GM12878 (cell line): ENCODE data around the gene KATNB1. TPM values are rescaled to one million over a fixed set of nuclear protein-coding genes. Genes with fewer than 3 reads are reported as not detected.

ENCODE experiments used
- ATAC-seq: fragments of 200-7000 bp; cut with Tn5 transposase; 3 replicates; pipeline ENCODE4 v1.9.1; 2020; ENCODE audit warnings: mild to moderate bottlenecking, moderate library complexity
- BruUV-seq: library from RNA; stranded (reverse); fragments of 400-500 nt; replicated peaks from 2 replicates; lab custom pipeline; 2021; lab: Mats Ljungman, UMichigan
- CTCF ChIA-PET: fragments of 300-600 bp; sonication (Branson Sonifier 250); formaldehyde crosslinking; extraction: SDS; loops from one replicate; lab custom pipeline; 2021; ENCODE audit warnings: inconsistent platforms; lab: Yijun Ruan, JAX
- POLR2A ChIA-PET: fragments of 350-600 bp; formaldehyde crosslinking; extraction: SDS; loops from one replicate; lab custom pipeline; 2021; ENCODE audit warnings: inconsistent platforms; lab: Charles Lee
- RAD21 ChIA-PET: fragments of 300-600 bp; sonication (Branson Sonifier 250); formaldehyde crosslinking; loops from one replicate; lab custom pipeline; 2023; ENCODE audit warnings: antibody characterized with exemption; ENCODE audit not compliant: unreplicated experiment; lab: Charles Lee
- SMC1A ChIA-PET: fragments of 300-600 bp; sonication (Branson Sonifier 250); formaldehyde crosslinking; loops from one replicate; lab custom pipeline; 2023; ENCODE audit not compliant: unreplicated experiment, uncharacterized antibody; lab: Charles Lee
- DNase-seq: peaks from one replicate; pipeline ENCODE4 v3.0.0-alpha.2; 2011; ENCODE audit warnings: low read depth, low spot score
- FAIRE-seq: peaks from 3 replicates; lab custom pipeline; 2011; peaks lifted over from hg19 to GRCh38; lab: Jason Lieb, UNC
- H2AFZ ChIP-seq: 2 replicates; pipeline ENCODE4 v1.6.0; 2011; ENCODE audit warnings: low read depth, low read length, control low read depth; ENCODE audit not compliant: control insufficient read depth
- H3K27ac ChIP-seq: 2 replicates; pipeline ENCODE4 v1.5.1; 2011; ENCODE audit warnings: control low read depth; ENCODE audit not compliant: control insufficient read depth, insufficient read depth
- H3K27me3 ChIP-seq, 2 experiments: replicated peaks in 1 of 2; 2 replicates each; pipeline versions ENCODE4 v1.6.0 to v1.6.1; 2011; ENCODE audit warnings: low read length in 1 of 2; ENCODE audit not compliant: control insufficient read depth in 2 of 2, insufficient read depth in 2 of 2
- H3K36me3 ChIP-seq, 2 experiments: 2 replicates each; pipeline ENCODE4 v1.5.1; 2011; ENCODE audit warnings: low read length in 1 of 2; ENCODE audit not compliant: control insufficient read depth in 2 of 2, insufficient read depth in 2 of 2
- H3K4me1 ChIP-seq: 2 replicates; pipeline ENCODE4 v1.6.1; 2011; ENCODE audit warnings: mild to moderate bottlenecking, low read length, moderate library complexity, mixed read lengths; ENCODE audit not compliant: control insufficient read depth, insufficient read depth
- H3K4me2 ChIP-seq: 2 replicates; pipeline ENCODE4 v1.6.0; 2011; ENCODE audit warnings: control low read depth; ENCODE audit not compliant: control insufficient read depth, insufficient read depth
- H3K4me3 ChIP-seq: fragments of 200-600 bp; sonication (generic); 2 replicates; pipeline ENCODE4 v1.5.1; 2016
- H3K79me2 ChIP-seq: 2 replicates; pipeline ENCODE4 v1.6.0; 2011; ENCODE audit warnings: low read length; ENCODE audit not compliant: control insufficient read depth, insufficient read depth
- H3K9ac ChIP-seq: 2 replicates; pipeline ENCODE4 v1.8.0; 2011; ENCODE audit warnings: low read length, control low read depth, mixed read lengths; ENCODE audit not compliant: control insufficient read depth, insufficient read depth
- H3K9me3 ChIP-seq: replicated peaks from 3 replicates; pipeline ENCODE4 v1.5.1; 2011; ENCODE audit warnings: mild to moderate bottlenecking, low read length; ENCODE audit not compliant: control insufficient read depth, insufficient read depth
- H4K20me1 ChIP-seq: 2 replicates; pipeline ENCODE4 v1.6.0; 2011; ENCODE audit not compliant: control insufficient read depth, insufficient read depth
- EP300 ChIP-seq, 2 experiments: fragments of 150-350 bp in 1 of 2; IDR thresholded peaks; 2 replicates each; pipeline ENCODE4 v1.6.1; 2011 to 2012; ENCODE audit warnings: low read depth in 2 of 2, low read length in 2 of 2, borderline replicate concordance in 1 of 2, improper control_type of control experiment in 1 of 2, inconsistent platforms in 1 of 2; ENCODE audit not compliant: control insufficient read depth in 1 of 2
- ESRRA ChIP-seq: IDR thresholded peaks from 2 replicates; pipeline ENCODE4 v1.6.1; 2012; ENCODE audit warnings: mild to moderate bottlenecking, low read length, improper control_type of control experiment
- IRF4 ChIP-seq: IDR thresholded peaks from 2 replicates; pipeline ENCODE4 v1.6.1; 2011; ENCODE audit warnings: low read depth, low read length
- JUND ChIP-seq: IDR thresholded peaks from 2 replicates; pipeline ENCODE4 v1.6.1; 2012; ENCODE audit warnings: low read depth, mild to moderate bottlenecking, low read length, improper control_type of control experiment, moderate library complexity
- LARP7 ChIP-seq: fragments of 450-650 bp; IDR thresholded peaks from 2 replicates; pipeline ENCODE4 v1.6.1; 2017; ENCODE audit warnings: mild to moderate bottlenecking
- NFYA ChIP-seq: IDR thresholded peaks from 2 replicates; pipeline ENCODE4 v1.6.1; 2011; ENCODE audit warnings: low read depth, mild to moderate bottlenecking, low read length, improper control_type of control experiment, borderline replicate concordance
- NRF1 ChIP-seq: conservative IDR thresholded peaks from 2 replicates; pipeline ENCODE4 v1.6.1; 2011; ENCODE audit warnings: mild to moderate bottlenecking, low read depth, low read length, improper control_type of control experiment
- PRDM15 ChIP-seq: fragments of 450-650 bp; formaldehyde crosslinking; IDR thresholded peaks from 2 replicates; pipeline ENCODE4 v1.4.0; 2020; ENCODE audit warnings: mild to moderate bottlenecking, moderate library complexity
- REST ChIP-seq: IDR thresholded peaks from 2 replicates; pipeline ENCODE4 v1.6.1; 2012; ENCODE audit warnings: mild to moderate bottlenecking, low read depth, low read length
- SIX5 ChIP-seq: IDR thresholded peaks from 2 replicates; pipeline ENCODE4 v1.6.1; 2011; ENCODE audit warnings: mild to moderate bottlenecking, low read depth, low read length, moderate library complexity; ENCODE audit not compliant: severe bottlenecking
- SMARCA5 ChIP-seq: fragments of 450-650 bp; IDR thresholded peaks from 2 replicates; pipeline ENCODE4 v1.6.1; 2017; ENCODE audit warnings: mild to moderate bottlenecking
- SUZ12 ChIP-seq: fragments of 200-600 bp; sonication (generic); IDR thresholded peaks from one replicate; pipeline ENCODE4 v1.6.1; 2018; ENCODE audit warnings: antibody characterized with exemption, mild to moderate bottlenecking; ENCODE audit not compliant: unreplicated experiment
- TARDBP ChIP-seq: IDR thresholded peaks from 2 replicates; pipeline ENCODE4 v1.6.1; 2016; ENCODE audit warnings: borderline replicate concordance
- ZBTB33 ChIP-seq: fragments of 450-650 bp; IDR thresholded peaks from 2 replicates; pipeline ENCODE4 v1.6.1; 2017; ENCODE audit warnings: mild to moderate bottlenecking
- ZNF274 ChIP-seq: IDR thresholded peaks from one replicate; pipeline ENCODE4 v1.8.0; 2011; ENCODE audit not compliant: insufficient read length, insufficient read depth
- WGBS: methylation state at CpG from one replicate; pipeline ENCODE4 v1.1.6; 2016; ENCODE audit warnings: low lambda C conversion rate; ENCODE audit not compliant: insufficient replicate concordance, insufficient coverage; ENCODE audit errors: missing lambda C conversion rate; 5-methylcytosine and 5-hydroxymethylcytosine counted together
- in situ Hi-C: fragments of 300-500 bp; cut with MboI; formaldehyde crosslinking; loops from 9 replicates; pipeline ENCODE4 v1.14.3; 2018; ENCODE audit warnings: mixed read lengths
- intact Hi-C: fragments of 100-400 bp; cut with micrococcal nuclease; formaldehyde crosslinking; loops from one replicate; pipeline ENCODE4 v1.14.2; 2022; ENCODE audit not compliant: unreplicated experiment
- polyA plus RNA-seq, 11 experiments: library from polyadenylated mRNA; depleted of rRNA in 4 of 11; unstranded in 6 of 11; stranded (reverse) in 5 of 11; fragments of >200 nt; fragmentation: Nextera tagmentation in 4 of 11; fragmentation: Illumina TruSeq in 1 of 11; extraction: Ambion mirVana in 4 of 11; extraction: Trizol in 1 of 11; gene quantifications; 1 replicate in 1 of 11; 2 replicates in 10 of 11; pipeline versions ENCODE4 v1.2.1 to v1.2.3, GENCODE V29; 2011 to 2016; ENCODE audit warnings: inconsistent platforms in 2 of 11, missing spikeins in 2 of 11, low read depth in 1 of 11
- total RNA-seq, 4 experiments: library from RNA; depleted of rRNA in 3 of 4; stranded (reverse); fragments of >200 nt in 3 of 4; fragmentation: Illumina TruSeq in 1 of 4; extraction: Trizol in 1 of 4; gene quantifications; 2 replicates each; pipeline versions ENCODE4 v1.2.1 to v1.2.3, GENCODE V29; 2013 to 2021

KATNB1 gene
- total and polyA plus RNA-seq, 10 of the 15 experiments (the other 5 are each of a cell fraction or from before 2014, with no cell fraction given), result 0.71 to 46.5 (median 19.5) TPM

- Histone ChIP-seq H3K79me2 (no peaks in the 10 kb centered on the region), H3K36me3 (no peaks in the 10 kb centered on the region), H3K9ac (no peak overlapping the region), H3K4me1 (no peaks in the 10 kb centered on the region), H3K27ac (no peak overlapping the region), H2AFZ (no peak overlapping the region), H3K4me3 (no peak overlapping the region), H4K20me1 (no peaks in the 10 kb centered on the region), H3K27me3 (no peaks in the 10 kb centered on the region; a peak in 2 of 4 replicates), H3K4me2 (no peak overlapping the region), H3K9me3 (no peaks in the 10 kb centered on the region)
- ATAC-seq (no peak), DNase-seq (no peak), FAIRE-seq (no peak)
- POLR2A ChIA-PET, result no interaction called here
- no TSS peak for BruUV-seq
- in situ Hi-C loops (no loop called here), intact Hi-C loops (no loop called here)
- CTCF ChIA-PET, result no interaction called here
- 21% methylated on average over 4 of the region's 4 CpGs for WGBS
- RAD21 ChIA-PET, result no interaction called here
- SMC1A ChIA-PET, result interaction anchor here (1.1 kb wide), 1 partner anchor 84 kb away, joined by 3 read pairs; no protein-coding TSS in a partner anchor
- no peak for TF ChIP-seq SMARCA5
- TF ChIP-seq ESRRA, result no peak
- no peak for TF ChIP-seq JUND
- no peak for TF ChIP-seq IRF4
- no peak for TF ChIP-seq SUZ12
- no peak for TF ChIP-seq ZBTB33
- TF ChIP-seq NFYA, result no peak
- no peak for TF ChIP-seq EP300 (IDR thresholded peaks at IDR 0.05; ENCODE audit: borderline replicate concordance in 1 of 2, control insufficient read depth in 1 of 2, low read depth in 2 of 2, low read length in 2 of 2)
- TF ChIP-seq NRF1, result no peak
- TF ChIP-seq ZNF274, result no peak
- no peak for TF ChIP-seq LARP7
- no peak for TF ChIP-seq PRDM15 (CRISPR knock-in tag)
- no peak for TF ChIP-seq SIX5
- TF ChIP-seq REST, result no peak
- TF ChIP-seq TARDBP, result no peak
Measured at GRCh38 chr16:57783116-57783515, 47.5 kb downstream of the KATNB1 start.
